Stimulated activated CD8-positive, alpha-beta memory T cell treated with anti-CD3 and anti-CD28 coated beads, Interleukin-12 subunit alpha, Interleukin-12 subunit beta, amount 100 ng/mL, for 4 hours (primary cell): ENCODE results near the gene EPHA7.

Experiments used
- DNase-seq: peaks from one replicate; pipeline ENCODE4 v3.0.0-alpha.2; 2020; ENCODE audit warnings: low read depth

EPHA7 gene

DNA sequence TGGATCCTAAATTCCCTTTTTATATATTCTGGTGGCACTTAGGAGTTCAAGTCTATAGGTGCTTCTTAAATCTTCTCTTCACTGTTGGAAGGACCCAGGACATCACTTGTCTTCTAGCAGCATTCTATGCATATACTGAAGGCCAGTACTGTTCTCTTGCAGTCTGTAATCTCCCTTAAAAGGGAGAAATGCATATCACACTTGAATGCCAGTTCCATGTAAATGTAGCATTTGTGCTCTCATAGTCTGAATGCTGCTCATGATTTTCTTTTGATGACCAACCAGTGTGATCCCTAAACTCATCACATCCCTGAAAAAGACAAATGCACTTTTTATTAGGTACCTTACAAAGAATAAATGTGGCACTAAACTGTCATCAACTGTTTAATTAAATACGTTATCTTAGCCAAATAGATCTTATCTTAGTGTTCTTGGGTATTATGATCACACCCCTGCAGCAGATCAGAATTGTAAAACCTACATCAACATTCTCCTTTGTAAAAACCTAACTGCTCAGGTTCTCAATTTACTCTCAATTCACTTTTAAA lies 176.1 kb downstream of the EPHA7 start:
- DNase-seq: no peak

DNA sequence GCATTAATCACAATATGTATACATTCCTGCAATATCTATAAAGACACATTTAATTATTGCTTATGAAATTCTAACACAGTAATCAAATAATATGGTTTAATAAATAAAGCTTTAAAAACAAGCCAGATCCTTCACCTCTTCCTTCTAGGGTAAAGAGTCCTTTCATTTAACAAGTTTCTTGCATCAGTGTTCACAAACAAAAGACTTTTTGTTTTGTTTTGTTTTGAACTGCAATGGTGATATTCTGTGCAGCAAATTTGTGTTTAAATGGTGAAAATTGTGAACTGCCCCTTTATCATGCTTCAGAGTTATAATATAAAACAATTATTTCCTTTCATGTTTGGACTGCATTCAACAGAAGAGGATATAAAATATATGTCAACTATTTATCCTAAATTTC lies 177.3 kb downstream of the EPHA7 start:
- DNase-seq: no peak

DNA sequence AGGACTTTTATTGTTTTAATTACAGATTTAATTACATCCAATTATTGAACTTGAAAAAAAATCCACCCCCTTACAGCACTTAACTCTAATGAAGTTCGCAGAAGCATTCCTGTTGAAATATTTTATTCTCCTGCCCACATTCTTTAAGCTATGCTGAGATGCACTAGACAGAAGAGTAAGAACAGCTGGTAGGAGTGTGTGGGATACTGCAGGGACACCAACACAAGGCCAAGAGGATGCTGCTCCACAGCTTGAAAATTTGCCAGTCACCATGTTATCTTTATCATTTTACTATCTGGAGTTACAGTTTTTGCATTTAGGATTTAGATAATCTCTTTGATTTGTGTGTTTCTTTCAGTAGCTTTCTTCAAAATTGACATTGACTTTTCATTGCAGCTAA lies 180.7 kb downstream of the EPHA7 start:
- no peak for DNase-seq

DNA sequence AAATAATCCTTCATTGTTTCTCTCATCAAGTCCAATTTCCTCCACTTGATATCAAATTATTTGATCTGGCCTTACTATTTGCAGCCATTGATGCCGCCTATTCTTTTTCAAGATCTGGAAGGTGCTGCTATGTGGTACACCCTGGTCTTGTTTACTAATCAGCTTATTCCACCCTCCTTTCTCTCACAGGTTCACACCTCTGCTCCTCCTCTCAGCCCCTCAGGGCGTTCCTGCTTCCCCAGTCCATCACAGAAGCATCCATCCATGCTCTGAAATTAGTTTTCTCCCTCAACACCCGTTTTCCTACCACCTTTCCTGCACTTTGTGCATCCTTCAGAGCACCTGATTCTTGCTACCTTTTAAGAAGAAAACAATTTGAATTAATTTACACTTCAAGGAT lies 183.6 kb downstream of the EPHA7 start:
- DNase-seq: no peak

DNA sequence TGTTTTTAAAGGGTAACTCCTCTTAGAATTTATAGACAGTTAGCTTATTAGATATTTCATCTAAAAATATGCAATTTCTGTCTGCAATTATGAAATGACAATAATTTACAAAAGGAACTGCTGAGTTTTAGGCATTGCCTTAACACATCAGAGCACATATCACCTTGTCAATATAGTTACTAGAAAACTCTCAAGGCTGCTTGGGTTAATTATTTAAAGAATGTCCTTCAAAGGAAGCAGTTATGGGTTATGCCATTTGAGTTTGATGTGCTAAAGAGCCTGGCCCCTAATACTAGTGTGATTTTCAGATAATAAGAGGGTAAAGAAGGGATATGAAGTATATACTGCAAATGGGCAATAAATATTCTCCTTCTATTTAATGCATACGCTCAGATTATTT lies 192.5 kb downstream of the EPHA7 start:
- DNase-seq: no peak

DNA sequence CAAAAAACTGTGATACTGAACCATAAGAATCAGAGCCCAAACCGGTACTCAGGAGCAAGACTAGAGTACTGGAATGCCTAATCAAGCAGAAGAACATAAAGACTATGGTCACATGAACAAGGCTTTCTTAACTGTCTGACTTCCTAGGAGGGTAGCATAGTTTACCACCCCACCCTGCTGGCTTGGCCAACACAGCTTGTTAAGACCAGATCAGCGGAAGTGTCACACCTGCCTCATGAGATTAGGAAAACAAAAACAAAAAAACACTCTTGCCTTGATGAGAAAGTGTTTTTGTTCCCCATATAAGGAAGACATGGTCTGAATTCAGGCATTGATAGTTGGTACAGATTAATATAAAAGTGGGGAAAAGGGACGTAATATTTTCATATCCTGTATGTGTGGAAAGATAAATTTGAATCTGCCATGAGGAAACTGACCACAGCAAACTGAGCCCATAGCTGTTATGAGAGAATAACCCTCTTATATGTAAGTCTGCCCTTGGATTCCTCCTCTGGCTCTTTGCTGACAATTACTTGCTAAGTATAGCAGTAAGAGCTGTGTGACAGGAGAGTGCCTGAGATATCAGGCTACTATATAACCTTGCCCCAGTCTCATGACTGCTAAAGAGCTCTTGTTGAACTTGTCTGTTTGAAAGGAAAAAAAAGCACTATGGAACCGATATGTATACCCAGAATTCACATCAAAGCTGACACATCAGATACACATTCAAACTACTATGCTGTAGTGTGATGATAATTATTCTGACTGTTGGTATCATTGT lies 197.1 kb downstream of the EPHA7 start:
- no peak for DNase-seq

DNA sequence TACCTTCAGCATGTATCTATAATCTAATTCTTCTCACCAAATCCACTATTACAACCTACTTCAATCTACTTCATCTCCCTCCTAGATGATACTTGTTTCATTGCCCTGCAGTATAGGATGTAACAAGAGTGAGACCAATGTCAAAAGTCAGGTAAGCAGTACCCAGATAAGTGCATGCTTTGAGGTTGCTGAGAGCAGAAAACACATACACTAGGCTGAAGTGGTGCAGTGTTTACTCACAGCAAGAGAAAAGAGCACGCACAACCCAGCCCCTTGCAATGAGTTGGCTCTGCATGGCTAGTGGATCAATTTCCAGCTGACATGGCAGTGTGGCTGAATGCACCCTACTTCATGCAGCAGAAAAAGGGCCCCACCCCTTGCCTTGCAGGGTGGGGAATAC lies 199.9 kb downstream of the EPHA7 start:
- DNase-seq: no peak

DNA sequence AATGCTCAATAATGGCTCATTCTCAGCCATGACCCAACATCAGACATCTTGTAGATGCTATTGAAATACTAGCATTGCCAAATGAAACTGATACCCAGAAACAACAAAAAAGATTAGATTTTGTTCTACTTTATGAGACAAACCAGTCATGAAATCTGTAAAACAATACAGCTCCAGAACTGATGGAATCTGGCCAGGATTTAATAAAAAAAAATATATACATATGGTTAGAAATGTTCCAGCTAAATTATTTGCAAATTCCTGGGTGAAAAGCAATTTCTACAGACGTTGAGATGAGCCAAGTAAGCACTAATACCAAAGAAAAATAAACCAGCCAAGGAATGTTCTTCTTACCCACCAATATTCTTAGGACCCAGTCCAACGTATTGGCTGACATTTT lies 201.3 kb downstream of the EPHA7 start:
- DNase-seq: no peak

DNA sequence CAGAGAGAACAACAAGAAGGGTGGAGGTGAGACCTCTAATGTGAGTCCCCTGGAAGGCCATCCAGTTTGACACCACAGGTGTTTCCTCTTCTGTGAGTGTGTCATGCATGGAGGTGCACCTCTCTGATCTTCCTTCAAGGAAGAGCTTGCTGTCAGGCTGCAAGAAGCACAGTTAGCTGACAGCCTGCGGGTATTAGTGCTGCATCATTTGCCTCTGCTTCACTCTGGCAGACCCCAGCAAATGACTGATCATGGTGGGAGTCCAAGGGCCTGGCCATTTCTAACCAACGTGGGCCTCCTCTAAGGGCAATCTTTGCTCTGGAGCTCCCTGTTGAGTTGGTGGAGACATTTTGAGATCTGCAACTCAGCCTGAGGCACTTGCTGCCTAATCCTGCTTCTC lies 206.3 kb downstream of the EPHA7 start:
- no peak for DNase-seq

DNA sequence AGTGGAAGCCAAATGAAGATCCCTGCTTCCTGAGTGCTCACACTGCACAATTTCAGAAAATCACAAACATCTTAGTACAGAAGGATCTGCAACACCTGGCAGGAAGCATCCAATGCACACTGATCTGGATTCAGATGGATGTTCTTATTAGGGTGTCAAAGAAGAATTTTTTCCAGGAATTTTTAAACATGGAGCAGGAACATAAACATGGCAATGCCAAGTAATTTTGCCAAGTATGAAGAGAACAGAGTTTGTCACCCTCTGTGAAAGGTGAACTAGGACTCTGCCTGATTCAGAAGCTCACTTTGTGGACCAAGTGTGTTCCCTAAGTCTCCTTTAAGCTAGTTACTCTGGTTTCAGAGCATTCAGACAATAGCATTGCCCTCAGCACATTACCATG lies 208.5 kb downstream of the EPHA7 start:
- DNase-seq: no peak

DNA sequence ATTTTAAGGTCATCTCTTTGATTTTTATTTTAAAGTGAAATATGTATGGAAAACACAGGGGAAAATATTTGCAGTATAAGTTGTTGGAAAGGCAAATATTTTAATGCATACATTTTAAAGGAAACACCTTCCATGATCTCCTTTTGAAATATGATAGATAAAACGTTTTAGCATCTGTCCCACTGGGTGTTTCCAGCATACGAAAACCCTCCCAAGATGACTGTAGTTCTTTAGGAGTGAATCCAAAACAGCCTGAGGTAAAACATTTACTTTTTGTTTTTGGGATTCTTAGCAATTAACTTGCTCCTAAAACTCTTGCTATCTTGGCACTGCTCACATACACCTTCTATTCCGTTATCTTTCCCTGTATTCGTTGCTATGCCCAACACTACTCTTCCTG lies 210.0 kb downstream of the EPHA7 start:
- DNase-seq: no peak

DNA sequence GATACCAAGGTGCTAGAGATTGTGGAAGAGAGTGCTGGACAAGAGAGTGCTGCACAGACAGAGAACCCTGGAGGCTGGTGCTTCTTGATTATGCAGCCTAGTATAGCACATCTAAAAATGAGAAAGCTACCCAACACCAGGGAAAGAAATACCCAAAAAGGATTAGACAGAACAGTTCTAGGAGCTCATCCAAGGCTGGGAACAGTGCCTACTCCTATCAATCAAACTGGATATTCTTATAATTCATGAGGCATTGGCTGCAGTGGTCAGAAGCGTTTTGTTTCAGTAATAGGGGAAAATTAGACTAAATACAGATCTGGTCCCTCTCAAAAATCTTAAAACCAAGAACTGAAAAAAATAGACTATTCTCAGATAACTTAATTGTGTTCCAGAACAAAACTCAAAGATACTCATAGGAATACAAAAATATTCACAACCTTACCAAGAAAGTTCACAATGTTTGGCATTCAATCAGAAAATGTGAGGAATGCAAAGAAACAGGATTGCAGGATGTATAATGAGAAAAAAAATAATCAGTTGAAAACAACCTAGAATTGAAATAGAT lies 222.9 kb downstream of the EPHA7 start:
- DNase-seq: no peak

DNA sequence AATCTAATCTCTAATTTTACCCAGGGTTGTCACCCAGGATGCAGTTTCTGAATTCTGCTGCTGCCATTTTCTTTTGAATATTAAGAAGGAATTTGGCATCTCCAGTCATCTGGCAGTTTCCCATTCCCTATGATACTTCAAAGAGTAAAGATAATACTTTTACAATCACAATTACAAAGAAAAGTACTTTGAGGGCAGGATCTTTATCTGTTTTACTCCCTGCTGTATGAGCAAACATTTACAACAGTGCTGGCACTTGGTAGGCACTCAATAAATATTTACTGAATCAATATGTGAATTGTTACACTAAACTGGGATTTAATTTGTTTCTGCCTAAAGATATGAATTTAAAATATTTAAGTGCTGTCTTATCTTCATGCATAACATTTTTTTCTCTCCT lies 224.9 kb downstream of the EPHA7 start:
- no peak for DNase-seq

DNA sequence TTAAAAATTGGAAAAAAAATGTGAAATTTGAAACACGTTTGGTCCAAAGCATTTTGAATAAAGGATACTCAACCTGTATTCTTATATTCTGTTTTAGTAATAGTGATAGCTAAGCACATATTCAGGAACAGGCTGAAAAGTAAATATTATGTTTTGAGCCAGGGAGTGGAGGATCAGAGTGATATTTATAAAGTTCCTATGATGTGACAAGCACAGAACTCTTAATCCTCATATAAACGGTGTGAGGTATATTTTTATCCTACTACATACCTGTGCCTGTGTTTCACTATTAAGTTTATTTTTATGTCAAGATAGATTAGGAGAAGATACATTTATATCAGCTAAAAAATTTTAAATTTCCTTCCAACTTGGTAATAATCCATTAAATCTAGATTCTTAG lies 225.5 kb downstream of the EPHA7 start:
- DNase-seq: no peak
